GM19455 (cell line): ENCODE data around the gene HEATR5A.
A peak's percentile ranks its signal among the peaks of the same experiment; 100 is the strongest.

Source experiments
- ATAC-seq: cut with Tn5 transposase; IDR thresholded peaks from one replicate; pipeline ENCODE4 v1.9.1; 2021; ENCODE audit not compliant: unreplicated experiment

HEATR5A gene

DNA sequence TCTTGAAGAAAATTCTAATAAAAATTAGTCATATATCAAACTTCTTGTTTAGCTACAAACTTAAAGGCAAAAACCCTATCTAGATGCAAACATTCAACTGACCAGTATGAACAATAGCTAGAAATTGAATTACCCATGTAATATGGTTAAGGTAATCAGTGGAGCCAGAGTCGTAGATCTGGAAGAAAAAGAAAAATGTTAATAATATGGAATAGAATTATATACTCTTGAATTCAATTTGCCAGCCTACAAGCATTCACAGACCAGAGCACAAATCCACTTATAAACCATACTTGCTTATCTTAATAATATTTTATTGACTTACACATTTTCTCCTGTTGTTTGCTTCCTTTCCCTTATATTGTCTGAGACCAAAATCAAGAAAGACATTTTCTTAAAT is 7.7 kb upstream of the HEATR5A start:
- ATAC-seq, result no peak

DNA sequence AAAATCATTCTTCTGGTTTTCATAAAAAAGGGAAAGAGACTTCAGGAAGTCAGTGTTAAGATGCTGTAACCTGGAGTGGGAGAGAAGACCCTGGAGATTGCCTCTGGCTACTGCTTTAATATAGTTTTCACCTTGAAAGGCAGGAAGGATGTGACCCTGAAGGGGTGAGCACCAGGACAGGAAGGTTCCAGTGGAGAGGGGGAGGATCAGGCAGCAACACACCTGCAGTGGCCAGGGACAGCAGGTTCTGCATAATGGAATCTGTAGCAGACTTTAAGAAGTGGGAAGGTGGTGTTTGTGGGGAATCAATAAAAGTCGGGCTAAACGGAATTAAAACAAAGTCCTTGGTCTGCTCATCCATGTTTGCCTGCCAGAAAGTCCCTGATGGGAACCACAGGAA is 6.3 kb upstream of the HEATR5A start:
- no peak for ATAC-seq

DNA sequence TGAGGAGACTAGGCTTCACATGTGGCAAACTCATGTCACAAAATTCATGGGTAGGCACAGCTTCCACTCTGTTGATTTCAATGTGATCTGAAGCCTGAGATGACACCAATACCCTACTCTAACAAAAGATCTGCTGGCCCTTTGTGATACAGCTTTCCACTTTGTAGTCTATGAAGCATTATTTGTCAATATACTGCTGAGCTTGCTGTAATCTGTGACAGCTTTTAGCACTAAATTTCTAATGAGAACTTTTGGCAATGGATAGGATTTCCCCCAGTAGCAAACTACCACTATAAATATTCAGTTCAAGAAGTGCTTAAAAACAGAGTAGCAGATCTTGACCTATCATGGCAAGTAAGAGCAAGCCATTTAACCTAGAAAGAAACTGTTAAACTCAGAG is 5.6 kb upstream of the HEATR5A start:
- ATAC-seq, result no peak

DNA sequence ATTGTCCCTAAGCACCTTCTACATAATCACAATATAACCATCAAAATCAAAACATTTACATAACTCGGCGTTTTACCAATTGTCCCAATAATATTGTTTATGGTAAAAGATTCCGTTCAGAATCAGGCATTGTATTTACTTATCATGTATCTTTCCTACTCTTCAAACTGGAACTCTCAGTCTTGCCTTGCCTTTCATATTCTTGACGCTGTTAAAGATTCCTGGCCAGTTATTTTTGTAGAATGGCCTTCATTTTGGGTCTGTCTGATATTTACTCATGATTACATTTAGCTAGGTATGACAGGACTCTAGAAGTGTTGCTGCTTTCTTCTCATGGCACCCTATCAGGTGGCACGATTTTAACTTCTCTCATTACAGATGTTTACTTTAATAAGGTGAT is 850 bp upstream of the HEATR5A start:
- no peak for ATAC-seq

DNA sequence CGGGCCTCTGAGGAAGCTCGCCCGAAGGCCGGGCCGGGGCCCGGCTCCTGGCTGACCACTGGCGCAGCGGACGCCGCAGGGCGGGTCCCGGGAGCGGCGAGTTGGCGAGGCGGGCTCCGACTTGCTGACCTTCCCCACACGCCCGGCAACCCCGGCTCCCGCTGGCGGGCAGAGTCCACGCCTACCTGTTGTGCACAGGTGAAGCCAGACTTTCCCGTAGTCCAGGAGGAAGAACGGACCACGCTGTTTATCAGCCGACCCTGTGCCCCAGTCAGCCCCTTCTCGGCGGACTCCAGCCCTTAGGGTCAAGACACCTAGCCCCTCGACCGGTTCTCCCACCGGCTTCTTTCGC is 407 bp downstream of the HEATR5A start:
- ATAC-seq, result peak; percentile 23

DNA sequence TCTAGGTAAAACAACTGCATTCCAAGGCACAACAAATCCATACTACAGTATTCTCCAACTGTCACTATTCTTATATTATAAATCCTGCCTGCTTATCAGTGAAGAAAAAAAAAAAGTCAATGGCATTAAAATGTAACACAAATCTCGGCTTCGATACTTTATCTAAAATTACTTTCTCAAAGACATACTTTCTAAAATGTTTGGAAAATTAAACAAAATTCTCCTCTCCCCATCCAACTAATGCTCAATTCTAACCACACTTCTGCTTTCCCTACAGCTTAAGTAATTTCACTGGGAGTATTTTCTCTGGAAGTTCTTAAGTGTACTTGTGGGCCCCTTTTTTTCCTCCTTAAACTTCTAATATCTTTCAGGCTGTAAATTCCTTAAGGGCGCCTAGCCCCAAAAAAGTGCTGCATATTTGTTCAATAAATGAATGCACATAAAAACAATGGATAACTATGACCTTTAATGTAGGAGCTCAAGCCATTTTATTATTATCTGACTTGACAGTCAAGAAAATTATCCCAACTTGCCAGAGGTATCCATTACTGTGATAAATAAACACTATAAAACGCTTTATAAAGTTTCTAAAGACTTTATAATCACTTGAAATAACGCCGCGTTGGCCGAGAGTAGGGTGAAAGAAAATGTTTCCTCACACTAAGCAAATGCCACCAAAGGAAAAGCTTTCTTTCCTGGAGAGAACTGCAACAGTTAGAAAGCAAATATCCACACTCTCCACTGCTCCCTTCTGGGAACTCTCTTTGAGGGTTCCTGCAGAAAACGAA is 977 bp downstream of the HEATR5A start:
- ATAC-seq, result no peak

DNA sequence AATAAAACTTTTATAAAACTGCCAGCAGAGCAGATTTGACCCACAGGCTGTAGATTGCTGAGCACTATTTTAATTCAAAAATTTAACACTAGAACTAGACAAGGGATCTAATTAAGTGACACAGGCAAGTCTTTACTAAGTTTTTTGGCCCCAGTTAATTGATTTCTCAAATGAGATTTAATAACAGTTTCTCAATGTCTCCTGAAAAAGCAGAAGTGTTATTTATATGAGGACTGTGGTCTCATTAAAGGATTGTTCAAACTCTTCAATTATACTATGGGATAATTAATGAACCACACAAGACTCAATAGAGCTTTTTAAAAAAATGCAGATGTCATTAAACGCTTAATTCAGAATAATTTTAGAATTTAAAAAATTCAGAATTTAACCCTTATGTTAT is 1.9 kb downstream of the HEATR5A start:
- no peak for ATAC-seq

DNA sequence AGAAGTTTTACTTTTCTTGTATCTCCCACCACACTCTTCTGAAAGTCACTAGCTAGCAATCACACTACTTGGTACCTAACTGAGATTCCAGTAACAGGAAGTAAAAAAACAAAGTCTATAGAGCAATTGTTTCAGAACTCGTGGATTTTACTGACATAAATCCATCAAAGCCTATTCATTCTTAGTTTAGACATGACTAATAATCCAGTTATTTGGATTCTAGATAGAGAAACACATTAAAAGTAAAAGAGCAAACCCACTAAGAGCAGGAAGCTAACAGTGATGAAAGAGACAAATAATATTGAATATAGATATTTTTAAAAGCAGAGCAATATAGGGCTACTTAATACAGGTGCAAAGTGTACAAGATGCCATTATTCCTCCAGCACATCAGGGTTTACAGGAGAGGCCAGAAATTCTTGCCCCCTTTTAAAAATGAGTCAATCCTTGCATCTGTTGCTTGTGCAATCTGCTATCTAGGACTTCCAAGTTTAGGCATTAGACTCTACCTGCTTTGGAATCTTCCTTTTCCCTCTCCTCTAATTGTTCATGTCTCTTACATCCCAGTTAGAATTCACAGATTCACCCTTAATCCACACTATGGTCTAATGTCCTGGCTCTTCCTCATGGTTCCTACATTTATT is 6.0 kb downstream of the HEATR5A start:
- ATAC-seq, result no peak

DNA sequence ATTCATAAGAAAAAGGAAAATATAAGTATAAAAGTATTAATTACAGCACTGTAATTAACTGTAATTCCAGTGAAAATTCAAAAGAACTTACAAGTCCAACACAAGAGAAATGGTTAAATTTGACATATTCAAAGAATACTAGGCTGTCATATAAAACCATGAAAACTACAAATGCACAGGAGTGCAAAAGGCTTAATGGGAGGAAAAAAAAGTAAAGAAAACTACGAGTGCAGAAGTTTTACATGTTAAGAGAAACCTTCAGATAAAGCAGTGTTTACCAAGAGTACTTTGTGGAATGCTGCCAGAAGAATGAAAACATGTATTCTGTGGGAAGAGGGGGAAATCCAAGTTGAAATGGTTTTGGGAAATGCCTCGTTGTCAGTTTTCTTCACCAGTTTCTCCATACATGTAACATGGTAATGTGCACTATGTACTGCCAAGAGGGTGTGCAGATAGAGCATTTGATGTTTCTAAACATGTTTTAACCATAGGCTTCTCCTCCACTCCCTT is 9.1 kb downstream of the HEATR5A start:
- no peak for ATAC-seq

DNA sequence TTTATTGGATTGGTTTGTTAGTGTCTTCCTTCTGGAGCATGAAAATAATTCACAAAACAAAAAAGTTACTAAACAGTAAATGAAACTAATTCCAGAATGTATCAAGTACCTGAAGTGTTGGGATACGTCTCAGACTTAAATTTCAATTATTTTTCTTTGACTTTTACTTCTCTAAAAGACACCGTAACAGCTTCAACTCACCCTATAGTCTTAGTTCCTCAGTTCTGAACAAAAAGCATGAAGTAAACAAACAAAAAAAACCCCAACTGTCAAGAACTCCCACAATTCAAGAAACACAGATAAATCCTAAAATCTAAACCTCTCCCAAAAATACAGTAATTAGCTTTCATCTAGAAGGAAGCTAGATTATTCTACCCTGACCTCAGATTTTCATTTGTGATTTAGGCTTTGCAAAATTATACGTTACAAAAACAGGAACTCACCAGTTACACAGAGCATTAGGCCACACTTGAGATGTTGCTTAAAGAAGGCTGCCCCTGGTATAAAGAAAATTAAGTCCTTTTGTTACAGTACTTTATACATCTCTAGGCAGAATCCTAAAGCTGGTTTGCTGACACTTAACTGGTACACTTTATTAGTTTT is 10.2 kb downstream of the HEATR5A start:
- ATAC-seq, result no peak

DNA sequence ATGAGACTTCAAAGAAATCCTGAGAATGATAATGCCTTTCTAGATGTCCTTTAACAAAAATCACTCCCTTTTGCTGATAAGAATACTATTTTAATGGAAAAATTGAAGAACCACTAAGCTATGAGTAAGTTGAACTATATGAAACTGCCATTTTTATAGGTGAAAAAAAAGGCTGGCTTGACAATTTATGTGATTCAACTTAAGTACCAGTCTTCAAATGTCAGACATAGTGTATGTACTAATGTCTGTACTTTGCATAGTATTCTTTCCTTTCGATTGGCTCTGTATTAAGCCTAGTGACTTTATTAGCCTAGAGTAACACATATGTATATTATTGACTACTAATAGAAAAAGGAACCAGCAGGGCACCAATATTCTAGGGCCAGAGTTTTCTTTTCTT is 11.9 kb downstream of the HEATR5A start:
- ATAC-seq, result no peak

DNA sequence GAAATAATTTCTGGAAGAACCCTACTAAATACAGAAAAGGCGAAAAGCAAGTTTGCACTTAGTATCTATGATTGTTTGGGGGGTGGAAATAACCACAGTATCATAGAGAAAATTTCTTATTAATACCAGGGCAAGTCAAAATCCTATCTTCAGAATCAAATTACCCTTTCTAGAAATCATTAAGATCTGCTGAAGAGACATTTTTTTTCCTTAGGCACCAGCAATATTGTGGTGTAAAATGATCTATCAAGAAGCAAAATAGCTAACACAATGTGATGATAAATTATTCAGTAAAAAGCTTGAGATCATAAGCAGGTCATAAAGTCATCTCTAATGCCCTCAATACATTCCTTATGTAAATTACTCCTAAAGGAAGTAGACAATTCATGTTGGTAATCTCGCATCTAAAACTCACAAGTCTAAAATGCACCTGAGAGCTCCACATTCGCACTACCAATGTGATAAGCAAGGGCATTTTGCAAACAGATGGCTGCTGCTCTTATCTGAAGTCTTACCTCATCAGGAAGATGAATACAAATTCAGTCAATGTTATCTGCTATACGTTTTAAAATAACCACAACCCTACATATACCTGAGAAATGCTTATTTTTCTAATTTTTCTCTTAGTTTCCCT is 14.6 kb downstream of the HEATR5A start:
- no peak for ATAC-seq

DNA sequence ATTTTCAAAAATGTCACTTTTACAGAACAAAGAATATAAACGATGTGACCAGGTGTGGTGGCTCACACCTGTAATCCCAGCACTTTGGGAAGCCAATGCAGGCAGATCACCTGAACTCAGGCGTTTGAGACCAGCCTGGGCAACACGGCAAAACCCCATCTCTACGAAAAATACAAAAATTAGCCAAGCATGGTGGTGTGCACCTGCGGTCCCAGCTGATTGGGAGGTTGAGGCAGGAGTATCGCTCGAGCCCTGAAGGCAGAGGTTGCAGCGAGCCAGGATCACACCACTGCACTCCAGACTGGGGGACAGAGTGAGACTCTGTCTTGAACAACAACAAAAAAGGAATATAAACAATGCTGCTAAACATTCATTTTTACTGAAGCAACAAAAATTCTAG is 15.2 kb downstream of the HEATR5A start:
- ATAC-seq, result no peak

DNA sequence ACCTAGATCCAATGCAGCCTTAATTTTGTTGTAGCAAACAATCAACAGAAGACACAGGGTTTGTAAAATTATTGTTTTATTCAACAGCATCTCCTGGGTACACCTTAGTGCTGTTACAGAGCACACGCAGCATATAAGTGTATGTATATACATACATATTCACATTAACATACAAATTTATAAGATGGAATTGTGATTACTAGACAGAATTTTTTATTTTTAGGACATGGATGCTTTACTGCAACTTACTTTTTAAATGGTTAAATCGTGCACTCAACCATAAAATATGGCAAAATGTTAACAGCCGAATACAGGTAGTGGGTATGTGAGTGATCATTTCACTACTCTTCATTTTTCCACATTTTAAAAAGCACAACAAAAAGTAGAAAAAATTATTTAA is 16.6 kb downstream of the HEATR5A start:
- no peak for ATAC-seq

DNA sequence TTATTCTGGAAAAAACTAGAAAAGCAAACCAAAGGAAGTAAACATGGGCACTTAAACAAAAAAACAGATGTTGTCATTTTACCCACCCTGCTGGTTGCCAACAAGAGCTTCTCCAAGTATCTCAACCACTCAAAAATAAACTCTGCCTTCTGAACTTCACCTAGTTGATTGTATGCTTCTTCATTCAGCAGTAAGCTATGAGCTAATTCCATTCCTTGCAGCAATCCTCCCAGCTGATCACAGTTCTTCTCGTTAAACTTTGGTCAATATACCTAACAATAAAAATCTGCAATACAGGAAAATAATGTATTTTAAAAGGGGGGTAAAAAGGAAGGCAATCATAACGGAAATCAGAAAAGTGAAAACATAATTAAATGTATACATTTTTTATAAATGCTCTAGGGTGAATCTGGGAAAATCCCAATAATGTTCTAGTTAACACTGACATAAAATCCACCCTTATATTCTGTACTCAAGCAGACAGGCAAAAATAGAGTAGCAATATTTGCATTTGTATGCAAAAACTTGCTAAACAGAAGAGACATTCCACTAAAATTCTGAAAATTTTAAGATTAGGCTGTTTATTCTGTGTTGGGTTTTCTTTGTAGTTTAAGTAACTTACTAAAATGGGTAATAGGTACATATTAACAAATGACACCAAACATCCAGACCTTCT is 17.4 kb downstream of the HEATR5A start:
- ATAC-seq, result no peak

DNA sequence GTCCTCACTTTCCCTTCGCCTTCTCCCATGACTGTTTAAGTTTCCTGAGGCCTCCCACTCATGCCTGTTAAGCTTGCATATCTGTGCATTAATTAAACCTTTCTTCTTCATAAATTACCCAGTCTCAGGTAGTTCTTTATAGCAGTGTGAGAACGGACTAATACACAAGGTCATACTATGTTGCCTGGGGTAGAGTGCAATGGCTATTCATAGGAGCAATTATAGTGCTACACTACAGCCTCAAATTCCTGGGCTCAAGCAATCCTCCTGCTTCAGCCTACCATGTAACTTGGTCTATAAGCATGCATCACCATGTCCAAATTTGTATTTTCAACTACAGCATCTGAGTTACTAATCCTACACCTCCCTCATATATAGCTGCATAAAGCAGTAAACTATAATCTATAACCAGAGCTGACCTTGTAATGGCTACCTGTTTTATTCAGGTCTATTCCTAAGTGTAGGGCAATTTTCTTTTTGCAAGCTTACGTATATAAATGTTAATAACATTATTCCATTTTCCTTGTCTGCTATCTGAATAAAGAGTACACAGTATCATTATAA is 18.9 kb downstream of the HEATR5A start:
- ATAC-seq, result no peak

DNA sequence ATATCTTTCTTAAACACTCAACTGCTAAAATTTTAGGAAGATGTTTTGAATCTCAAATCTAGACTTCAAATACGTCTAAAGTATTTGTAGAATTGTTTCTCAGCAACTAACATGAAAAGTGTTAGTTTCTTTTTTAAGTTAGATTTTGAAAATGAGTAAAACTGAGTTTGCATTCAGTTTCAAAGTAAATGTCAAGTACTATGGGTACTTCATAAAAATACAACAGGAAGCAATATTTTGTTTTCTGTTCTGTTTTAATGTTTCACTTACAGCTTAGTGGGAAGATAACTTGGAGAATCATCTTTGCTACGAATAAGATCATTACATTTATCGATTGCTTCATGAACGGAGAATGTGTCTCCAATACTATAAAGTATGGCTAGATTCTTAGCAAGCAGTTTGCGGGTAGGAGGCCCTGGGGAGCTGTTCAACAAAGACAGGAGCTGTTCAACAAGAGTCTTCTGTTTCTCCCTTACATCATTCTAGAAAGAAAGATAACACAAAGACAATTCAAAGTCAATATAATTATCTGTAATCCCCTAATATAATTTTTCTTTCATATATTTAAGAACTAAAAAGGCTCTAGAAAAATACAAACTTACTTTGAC is 20.2 kb downstream of the HEATR5A start:
- ATAC-seq, result no peak

DNA sequence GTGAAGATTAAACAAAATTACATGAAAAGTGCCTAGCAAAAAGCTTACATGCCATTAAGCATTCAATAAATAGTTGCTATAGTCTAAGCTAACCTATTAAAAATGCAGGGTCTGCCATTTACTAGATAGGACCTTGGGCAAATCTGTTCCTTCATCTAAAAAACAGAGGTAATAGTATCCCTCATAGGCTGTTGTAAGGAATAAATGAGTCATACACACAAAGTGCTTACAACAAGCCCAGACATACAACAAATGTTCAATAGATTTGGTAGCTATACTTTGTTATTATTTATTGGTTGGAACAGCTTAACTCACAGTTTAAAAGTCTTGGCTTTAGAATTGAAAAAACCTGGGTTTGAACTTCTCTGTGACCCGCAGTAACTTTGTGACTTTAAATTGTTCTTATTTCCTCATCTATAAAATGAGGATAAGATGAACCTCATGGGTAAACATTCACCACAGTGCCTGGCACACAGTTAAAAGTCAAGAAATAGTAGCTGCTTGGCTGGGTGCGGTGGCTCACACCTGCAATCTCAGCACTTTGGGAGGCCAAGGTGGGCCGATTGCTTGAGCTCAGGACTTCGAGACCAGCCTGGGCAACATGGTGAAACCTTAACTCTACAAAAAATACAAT is 24.7 kb downstream of the HEATR5A start:
- no peak for ATAC-seq

DNA sequence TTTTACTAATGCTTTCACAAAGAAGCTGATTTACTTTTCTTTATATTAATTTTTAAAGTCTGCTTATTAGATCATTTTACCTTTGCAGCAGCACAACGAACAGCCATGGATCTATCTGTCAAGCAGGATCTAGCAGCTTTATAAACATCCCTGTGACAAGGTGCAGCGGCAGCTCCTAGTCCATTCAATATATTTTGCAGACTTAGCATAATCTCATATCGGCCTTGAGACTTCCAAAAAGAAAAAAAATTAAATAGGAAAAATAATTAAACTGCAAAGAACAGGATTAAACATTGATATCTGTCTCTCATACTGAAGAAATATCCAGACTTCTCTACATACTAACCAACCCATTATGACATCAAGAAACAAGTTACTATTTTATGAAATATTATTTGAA is 25.2 kb downstream of the HEATR5A start:
- no peak for ATAC-seq

DNA sequence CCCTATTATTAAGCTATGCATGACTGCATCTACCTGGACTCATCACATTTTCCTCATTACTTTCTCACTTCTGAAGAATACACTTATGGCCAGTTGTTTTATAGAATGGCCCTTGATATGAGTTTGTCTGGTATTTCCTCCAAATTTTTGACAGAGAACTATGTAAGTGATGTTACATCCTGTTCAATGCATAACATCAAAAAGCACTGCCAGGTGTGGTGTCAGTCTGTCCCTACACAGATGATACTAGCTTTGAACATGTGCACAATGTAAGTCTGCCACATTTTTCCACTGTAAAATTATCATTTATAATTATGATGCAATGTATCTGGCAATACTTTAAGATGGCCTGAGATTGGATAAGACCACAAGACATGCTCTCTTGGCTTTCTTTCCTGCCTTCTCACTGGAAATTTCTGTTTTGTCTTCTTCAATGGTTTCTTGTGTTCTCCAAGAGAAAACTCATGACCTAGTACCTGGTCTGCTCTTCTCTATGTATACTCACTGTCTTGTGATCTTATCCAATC is 28.3 kb downstream of the HEATR5A start:
- no peak for ATAC-seq
